CD14-positive monocyte (primary cell): ENCODE data around the gene TCIRG1. TPM values are rescaled to one million over a fixed set of nuclear protein-coding genes. Genes with fewer than 3 reads are reported as not detected.

Experiments
- DNase-seq, 3 donors: peaks; one replicate each; pipeline ENCODE4 v3.0.0-alpha.2; 2011 to 2022
- H2AFZ ChIP-seq: 2 replicates; pipeline ENCODE4 v1.6.0; 2012; ENCODE audit warnings: mild to moderate bottlenecking, low read depth, low read length, inconsistent platforms; ENCODE audit not compliant: insufficient read depth, poor library complexity, severe bottlenecking
- H3K27ac ChIP-seq, 2 donors: 1 replicate in 1 of 2; 2 replicates in 1 of 2; pipeline ENCODE4 v1.5.1; 2012 to 2013; ENCODE audit warnings: low read length in 2 of 2, control low read depth in 1 of 2, inconsistent platforms in 1 of 2, low read depth in 1 of 2, mild to moderate bottlenecking in 1 of 2
- H3K27me3 ChIP-seq, 2 donors: one replicate each; pipeline versions ENCODE4 v1.6.0 to v1.6.1; 2011 to 2013; ENCODE audit warnings: low read length in 2 of 2; ENCODE audit not compliant: control insufficient read depth in 2 of 2, insufficient read depth in 2 of 2
- H3K36me3 ChIP-seq, 2 donors: replicated peaks in 1 of 2; 1 replicate in 1 of 2; 2 replicates in 1 of 2; pipeline versions ENCODE4 v1.5.1 to v1.6.1; 2012 to 2013; ENCODE audit warnings: low read length in 2 of 2, control low read depth in 1 of 2, inconsistent platforms in 1 of 2, mild to moderate bottlenecking in 1 of 2; ENCODE audit not compliant: insufficient read depth in 2 of 2, control insufficient read depth in 1 of 2
- H3K4me1 ChIP-seq, 2 donors: 1 replicate in 1 of 2; 2 replicates in 1 of 2; pipeline versions ENCODE4 v1.5.1 to v1.6.1; 2012 to 2013; ENCODE audit warnings: low read length in 2 of 2, control low read depth in 1 of 2, inconsistent platforms in 1 of 2, mild to moderate bottlenecking in 1 of 2, moderate library complexity in 1 of 2; ENCODE audit not compliant: insufficient read depth in 2 of 2, control insufficient read depth in 1 of 2
- H3K4me2 ChIP-seq: replicated peaks from 2 replicates; pipeline ENCODE3; 2012; ENCODE audit warnings: low read length, moderate library complexity, mild to moderate bottlenecking; ENCODE audit not compliant: poor library complexity, severe bottlenecking; ENCODE audit errors: extremely low read depth
- H3K4me3 ChIP-seq, 3 experiments: fragments of 200-600 bp in 1 of 3; sonication (generic) in 1 of 3; replicated peaks in 1 of 3; 1 replicate in 2 of 3; 2 replicates in 1 of 3; pipeline ENCODE4 v1.5.1; 2011 to 2013; ENCODE audit warnings: low read length in 3 of 3, mild to moderate bottlenecking in 3 of 3, control low read depth in 2 of 3, low read depth in 2 of 3, inconsistent platforms in 1 of 3, moderate library complexity in 1 of 3
- H3K79me2 ChIP-seq: 2 replicates; pipeline ENCODE4 v1.6.0; 2012; ENCODE audit warnings: mild to moderate bottlenecking, control low read depth, inconsistent platforms, low read length, moderate library complexity; ENCODE audit not compliant: insufficient read depth
- H3K9ac ChIP-seq: 2 replicates; pipeline ENCODE4 v1.6.0; 2017; ENCODE audit warnings: low read length, mild to moderate bottlenecking; ENCODE audit not compliant: insufficient read depth, poor library complexity, severe bottlenecking
- H3K9me3 ChIP-seq, 2 donors: replicated peaks in 1 of 2; 1 replicate in 1 of 2; 2 replicates in 1 of 2; pipeline versions ENCODE4 v1.5.1 to v1.6.1; 2012 to 2013; ENCODE audit warnings: low read length in 2 of 2, control low read depth in 1 of 2; ENCODE audit not compliant: control insufficient read depth in 1 of 2, insufficient read depth in 1 of 2
- H4K20me1 ChIP-seq: 2 replicates; pipeline ENCODE4 v1.6.0; 2012; ENCODE audit warnings: mild to moderate bottlenecking, low read length, control low read depth, moderate library complexity; ENCODE audit not compliant: insufficient read depth
- H3K27ac Mint-ChIP-seq, 7 donors: one replicate each; pipeline ENCODE4 v1.8.0; 2020; ENCODE audit warnings: mild to moderate bottlenecking in 7 of 7, mixed read lengths in 7 of 7, moderate library complexity in 6 of 7, inconsistent platforms in 2 of 7
- H3K27me3 Mint-ChIP-seq, 3 donors: one replicate each; pipeline ENCODE4 v1.8.0; 2021 to 2022; ENCODE audit warnings: low read depth in 3 of 3, mild to moderate bottlenecking in 3 of 3, mixed read lengths in 3 of 3, moderate library complexity in 3 of 3, inconsistent platforms in 1 of 3
- H3K36me3 Mint-ChIP-seq, 2 donors: one replicate each; pipeline ENCODE4 v1.8.0; 2020; ENCODE audit warnings: mixed read lengths in 2 of 2, inconsistent platforms in 1 of 2, mild to moderate bottlenecking in 1 of 2
- H3K4me1 Mint-ChIP-seq: one replicate; pipeline ENCODE4 v1.8.0; 2020; ENCODE audit warnings: mild to moderate bottlenecking, mixed read lengths
- H3K4me3 Mint-ChIP-seq, 2 donors: one replicate each; pipeline ENCODE4 v1.8.0; 2020; ENCODE audit warnings: mild to moderate bottlenecking in 2 of 2, mixed read lengths in 2 of 2, moderate library complexity in 1 of 2
- H3K9me3 Mint-ChIP-seq, 7 donors: one replicate each; pipeline ENCODE4 v1.8.0; 2020 to 2022; ENCODE audit warnings: mixed read lengths in 7 of 7, mild to moderate bottlenecking in 6 of 7, moderate library complexity in 6 of 7, inconsistent platforms in 2 of 7
- WGBS: methylation state at CpG from one replicate; pipeline ENCODE4 v1.1.5; 2013; ENCODE audit warnings: missing lambda C conversion rate; ENCODE audit not compliant: insufficient coverage; 5-methylcytosine and 5-hydroxymethylcytosine counted together
- intact Hi-C, 2 donors: fragments of 100-400 bp; cut with micrococcal nuclease; formaldehyde crosslinking; loops; one replicate each; pipeline versions ENCODE4 v1.15.0 to v1.15.1; 2023
- polyA plus RNA-seq, 3 donors: library from polyadenylated mRNA; depleted of rRNA in 1 of 3; unstranded in 2 of 3; stranded (reverse) in 1 of 3; fragments of 300-500 nt in 2 of 3; fragments of >200 nt in 1 of 3; fragmentation: Illumina TruSeq in 2 of 3; gene quantifications; 1 replicate in 2 of 3; 2 replicates in 1 of 3; pipeline ENCODE4 v1.2.3, GENCODE V29; 2012 to 2021
- TF ChIP-seq, protein P1 (sequence below): fragments of 200-600 bp; IDR thresholded peaks from one replicate; pipeline ENCODE4 v1.8.0; 2022; ENCODE audit warnings: antibody characterized with exemption, mild to moderate bottlenecking

The TCIRG1 gene
- polyA plus RNA-seq, 3 donors: 197 to 1,286 (median 225) TPM

- peaks cover 0 to 3% (median 0%) of the 10 kb centered on the region in 7 donors for H3K9me3 Mint-ChIP-seq
- H3K4me1 Mint-ChIP-seq: peaks cover 60% of the 10 kb centered on the region
- TF ChIP-seq, protein P1, sequence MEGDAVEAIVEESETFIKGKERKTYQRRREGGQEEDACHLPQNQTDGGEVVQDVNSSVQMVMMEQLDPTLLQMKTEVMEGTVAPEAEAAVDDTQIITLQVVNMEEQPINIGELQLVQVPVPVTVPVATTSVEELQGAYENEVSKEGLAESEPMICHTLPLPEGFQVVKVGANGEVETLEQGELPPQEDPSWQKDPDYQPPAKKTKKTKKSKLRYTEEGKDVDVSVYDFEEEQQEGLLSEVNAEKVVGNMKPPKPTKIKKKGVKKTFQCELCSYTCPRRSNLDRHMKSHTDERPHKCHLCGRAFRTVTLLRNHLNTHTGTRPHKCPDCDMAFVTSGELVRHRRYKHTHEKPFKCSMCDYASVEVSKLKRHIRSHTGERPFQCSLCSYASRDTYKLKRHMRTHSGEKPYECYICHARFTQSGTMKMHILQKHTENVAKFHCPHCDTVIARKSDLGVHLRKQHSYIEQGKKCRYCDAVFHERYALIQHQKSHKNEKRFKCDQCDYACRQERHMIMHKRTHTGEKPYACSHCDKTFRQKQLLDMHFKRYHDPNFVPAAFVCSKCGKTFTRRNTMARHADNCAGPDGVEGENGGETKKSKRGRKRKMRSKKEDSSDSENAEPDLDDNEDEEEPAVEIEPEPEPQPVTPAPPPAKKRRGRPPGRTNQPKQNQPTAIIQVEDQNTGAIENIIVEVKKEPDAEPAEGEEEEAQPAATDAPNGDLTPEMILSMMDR: no peak
- Histone ChIP-seq H3K9ac (no peak overlapping the region), H3K36me3 (peaks cover 41 to 58% of the 10 kb centered on the region in 2 donors), H3K27me3 (no peaks in the 10 kb centered on the region), H3K4me2 (no peak overlapping the region), H4K20me1 (peaks cover 97% of the 10 kb centered on the region), H3K79me2 (peaks cover 67% of the 10 kb centered on the region), H3K9me3 (no peaks in the 10 kb centered on the region), H2AFZ (no peak overlapping the region), H3K27ac (peak overlapping the region in 1 of 2 donors; percentile 41), H3K4me1 (peaks cover 60 to 78% of the 10 kb centered on the region in 2 donors), H3K4me3 (no peak overlapping the region)
- H3K27ac Mint-ChIP-seq: peak overlapping the region in 1 of 7 donors; percentile 41
- DNase-seq: no peak
- 100% methylated on average over 2 of the region's 5 CpGs for WGBS
- intact Hi-C loops: loop anchor here (5.0 to 10.0 kb wide), 2 partner anchors 38 to 215 kb away; partner anchors contain the start of genes KMT5B (in 1 of the 2) and TCIRG1 (in 1 of the 2)
- H3K4me3 Mint-ChIP-seq: no peak overlapping the region
- no peaks in the 10 kb centered on the region for H3K27me3 Mint-ChIP-seq
- H3K36me3 Mint-ChIP-seq: peaks cover 34 to 62% of the 10 kb centered on the region in 2 donors
Observed at GRCh38 chr11:67999704-68000103, 39.1 kb upstream of the TCIRG1 start.

DNA sequence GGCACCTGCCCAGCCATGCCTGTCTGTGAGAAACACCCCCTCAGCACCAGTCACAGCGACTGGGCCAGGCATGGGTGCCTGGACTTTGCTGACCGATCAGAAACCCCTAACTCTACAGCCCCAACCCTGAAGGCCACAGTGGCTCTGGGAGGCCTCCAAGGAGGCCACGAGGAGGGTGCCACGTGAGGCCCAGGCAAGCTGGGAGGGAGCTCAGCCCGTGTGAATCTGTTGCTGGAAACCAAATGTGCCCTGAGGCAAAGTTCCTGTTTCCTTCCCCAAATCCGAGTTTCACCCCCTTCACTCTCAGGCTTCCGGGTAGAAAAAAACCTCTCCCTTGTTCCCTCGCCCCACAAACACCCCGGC lies 36.3 kb upstream of the TCIRG1 start:
- H3K4me3 ChIP-seq: peak overlapping the region; percentile 80 to 97 (median 90)

More for the DNA sequence above, 36.3 kb upstream of the TCIRG1 start:
- Histone ChIP-seq H3K9ac (peak overlapping the region; percentile 59), H3K27ac (peak overlapping the region; percentile 61 to 71), H4K20me1 (peaks cover 73% of the 10 kb centered on the region), H3K36me3 (peaks cover 26 to 38% of the 10 kb centered on the region in 2 donors), H2AFZ (peak overlapping the region; percentile 29), H3K9me3 (no peaks in the 10 kb centered on the region), H3K79me2 (peaks cover 62% of the 10 kb centered on the region), H3K4me1 (peaks cover 53 to 74% of the 10 kb centered on the region in 2 donors), H3K4me2 (peak overlapping the region; percentile 94), H3K27me3 (no peaks in the 10 kb centered on the region)
- H3K4me3 Mint-ChIP-seq: peak overlapping the region; percentile 95 to 97
- peak overlapping the region; percentile 68 to 93 (median 83) for H3K27ac Mint-ChIP-seq
- H3K36me3 Mint-ChIP-seq: peaks cover 24 to 41% of the 10 kb centered on the region in 2 donors
- peak; percentile 33 to 51 (median 48) for DNase-seq
- H3K9me3 Mint-ChIP-seq: peaks cover 0 to 3% (median 0%) of the 10 kb centered on the region in 7 donors
- peaks cover 61% of the 10 kb centered on the region for H3K4me1 Mint-ChIP-seq
- 7% methylated on average over 8 of the region's 9 CpGs for WGBS
- TF ChIP-seq, protein P1: no peak
- intact Hi-C loops: loop anchor here (5.0 to 10.0 kb wide), 2 partner anchors 35 to 212 kb away; partner anchors contain the start of genes KMT5B (in 1 of the 2) and TCIRG1 (in 1 of the 2)
- H3K27me3 Mint-ChIP-seq: no peaks in the 10 kb centered on the region
